Testis (tissue), 2 donors: Measurements from ENCODE around the gene LPIN1.
A peak's percentile ranks its signal among the peaks of the same experiment; 100 is the strongest.

Source experiments
- CTCF ChIP-seq, 3 experiments: fragments of 450-650 bp in 2 of 3; fragments of 200-600 bp in 1 of 3; sonication (generic) in 1 of 3; IDR thresholded peaks; one replicate each; pipeline ENCODE4 v1.5.1; 2016 to 2019; ENCODE audit warnings: antibody characterized with exemption in 3 of 3, mild to moderate bottlenecking in 2 of 3, moderate library complexity in 1 of 3
- POLR2A ChIP-seq: fragments of 450-650 bp; IDR thresholded peaks from one replicate; pipeline ENCODE4 v1.6.1; 2017; ENCODE audit warnings: antibody characterized with exemption, mild to moderate bottlenecking, moderate library complexity

- no peak for TF ChIP-seq POLR2A
- peak in 2 of 3 experiments; percentile 44 to 46 for TF ChIP-seq CTCF (IDR thresholded peaks at IDR 0.05)
These were observed 1.6 kb upstream of the LPIN1 start for GRCh38 chr2:11744631-11745394.
